Liver (tissue), 3 donors: ENCODE measurements around the gene GUCD1.

Experiments used
- CTCF ChIP-seq: fragments of 150-350 bp; IDR thresholded peaks from 2 replicates; pipeline ENCODE4 v1.5.1; 2017; ENCODE audit warnings: improper control_type of control experiment, low read depth, low read length; ENCODE audit not compliant: missing input control
- FOXA1 ChIP-seq: IDR thresholded peaks from 2 replicates; pipeline ENCODE4 v1.6.1; 2016; ENCODE audit warnings: antibody characterized with exemption
- RAD21 ChIP-seq, 2 donors: IDR thresholded peaks; 2 replicates each; pipeline ENCODE4 v1.6.1; 2016; ENCODE audit warnings: antibody characterized with exemption in 2 of 2, mild to moderate bottlenecking in 2 of 2
- SP1 ChIP-seq: IDR thresholded peaks from 2 replicates; pipeline ENCODE4 v1.6.1; 2018; ENCODE audit warnings: antibody characterized with exemption, mild to moderate bottlenecking
- TAF1 ChIP-seq: conservative IDR thresholded peaks from 2 replicates; pipeline ENCODE4 v1.6.1; 2016; ENCODE audit warnings: antibody characterized with exemption, mild to moderate bottlenecking
- YY1 ChIP-seq: IDR thresholded peaks from 2 replicates; pipeline ENCODE4 v1.6.1; 2016; ENCODE audit warnings: antibody characterized with exemption, mild to moderate bottlenecking
- TF ChIP-seq, protein P1 (sequence below): IDR thresholded peaks from 2 replicates; pipeline ENCODE4 v1.6.1; 2016; ENCODE audit warnings: antibody characterized with exemption
- TF ChIP-seq, protein P2 (sequence below): IDR thresholded peaks from 2 replicates; pipeline ENCODE4 v1.6.1; 2016; ENCODE audit warnings: antibody characterized with exemption, mild to moderate bottlenecking
- TF ChIP-seq, protein P3 (sequence below): IDR thresholded peaks from 2 replicates; pipeline ENCODE4 v1.6.1; 2016; ENCODE audit warnings: antibody characterized with exemption
- donor health status: healthy.
- donor health status: healthy.

DNA sequence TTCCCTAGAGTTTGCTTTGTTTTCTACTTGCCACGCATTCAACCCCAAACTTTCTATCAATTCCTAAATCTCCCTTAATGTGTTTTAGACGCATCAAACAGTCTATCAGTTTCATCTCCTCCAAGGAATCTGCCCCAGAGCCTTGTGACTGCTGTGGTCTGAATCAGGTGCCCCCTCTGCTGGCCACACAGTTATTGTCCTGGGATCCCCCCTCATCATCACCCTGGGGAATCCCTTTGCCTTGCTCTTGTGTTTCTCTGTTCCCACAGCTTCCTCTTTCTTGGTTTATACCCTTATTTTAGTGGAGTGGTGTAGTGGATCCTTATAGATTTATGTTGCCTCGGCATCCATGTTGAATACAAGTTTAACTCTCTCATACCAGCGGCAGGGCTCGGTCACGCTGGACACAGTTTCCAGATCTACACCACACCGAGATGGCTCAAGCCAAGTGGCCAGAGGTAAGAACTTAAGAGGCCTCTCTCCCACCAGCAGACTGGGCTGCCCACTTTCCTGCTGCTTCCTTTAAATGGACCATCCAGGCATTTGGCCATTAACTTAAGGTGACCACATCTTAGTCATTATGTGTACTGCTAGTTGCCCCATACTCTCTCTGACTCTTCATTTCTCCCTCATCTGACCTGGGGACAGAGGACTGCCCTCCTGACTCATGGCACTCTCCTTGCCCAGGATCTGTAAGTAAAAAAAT, 51.6 kb downstream of the GUCD1 start:
- TF ChIP-seq SP1 (no peak), CTCF (peak; percentile 41), TAF1 (no peak), FOXA1 (no peak), RAD21 (IDR thresholded peaks at IDR 0.05) (peak; percentile 73 to 79), YY1 (no peak)
- TF ChIP-seq, protein P1, sequence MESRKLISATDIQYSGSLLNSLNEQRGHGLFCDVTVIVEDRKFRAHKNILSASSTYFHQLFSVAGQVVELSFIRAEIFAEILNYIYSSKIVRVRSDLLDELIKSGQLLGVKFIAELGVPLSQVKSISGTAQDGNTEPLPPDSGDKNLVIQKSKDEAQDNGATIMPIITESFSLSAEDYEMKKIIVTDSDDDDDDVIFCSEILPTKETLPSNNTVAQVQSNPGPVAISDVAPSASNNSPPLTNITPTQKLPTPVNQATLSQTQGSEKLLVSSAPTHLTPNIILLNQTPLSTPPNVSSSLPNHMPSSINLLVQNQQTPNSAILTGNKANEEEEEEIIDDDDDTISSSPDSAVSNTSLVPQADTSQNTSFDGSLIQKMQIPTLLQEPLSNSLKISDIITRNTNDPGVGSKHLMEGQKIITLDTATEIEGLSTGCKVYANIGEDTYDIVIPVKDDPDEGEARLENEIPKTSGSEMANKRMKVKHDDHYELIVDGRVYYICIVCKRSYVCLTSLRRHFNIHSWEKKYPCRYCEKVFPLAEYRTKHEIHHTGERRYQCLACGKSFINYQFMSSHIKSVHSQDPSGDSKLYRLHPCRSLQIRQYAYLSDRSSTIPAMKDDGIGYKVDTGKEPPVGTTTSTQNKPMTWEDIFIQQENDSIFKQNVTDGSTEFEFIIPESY, result no peak
- TF ChIP-seq, protein P2, sequence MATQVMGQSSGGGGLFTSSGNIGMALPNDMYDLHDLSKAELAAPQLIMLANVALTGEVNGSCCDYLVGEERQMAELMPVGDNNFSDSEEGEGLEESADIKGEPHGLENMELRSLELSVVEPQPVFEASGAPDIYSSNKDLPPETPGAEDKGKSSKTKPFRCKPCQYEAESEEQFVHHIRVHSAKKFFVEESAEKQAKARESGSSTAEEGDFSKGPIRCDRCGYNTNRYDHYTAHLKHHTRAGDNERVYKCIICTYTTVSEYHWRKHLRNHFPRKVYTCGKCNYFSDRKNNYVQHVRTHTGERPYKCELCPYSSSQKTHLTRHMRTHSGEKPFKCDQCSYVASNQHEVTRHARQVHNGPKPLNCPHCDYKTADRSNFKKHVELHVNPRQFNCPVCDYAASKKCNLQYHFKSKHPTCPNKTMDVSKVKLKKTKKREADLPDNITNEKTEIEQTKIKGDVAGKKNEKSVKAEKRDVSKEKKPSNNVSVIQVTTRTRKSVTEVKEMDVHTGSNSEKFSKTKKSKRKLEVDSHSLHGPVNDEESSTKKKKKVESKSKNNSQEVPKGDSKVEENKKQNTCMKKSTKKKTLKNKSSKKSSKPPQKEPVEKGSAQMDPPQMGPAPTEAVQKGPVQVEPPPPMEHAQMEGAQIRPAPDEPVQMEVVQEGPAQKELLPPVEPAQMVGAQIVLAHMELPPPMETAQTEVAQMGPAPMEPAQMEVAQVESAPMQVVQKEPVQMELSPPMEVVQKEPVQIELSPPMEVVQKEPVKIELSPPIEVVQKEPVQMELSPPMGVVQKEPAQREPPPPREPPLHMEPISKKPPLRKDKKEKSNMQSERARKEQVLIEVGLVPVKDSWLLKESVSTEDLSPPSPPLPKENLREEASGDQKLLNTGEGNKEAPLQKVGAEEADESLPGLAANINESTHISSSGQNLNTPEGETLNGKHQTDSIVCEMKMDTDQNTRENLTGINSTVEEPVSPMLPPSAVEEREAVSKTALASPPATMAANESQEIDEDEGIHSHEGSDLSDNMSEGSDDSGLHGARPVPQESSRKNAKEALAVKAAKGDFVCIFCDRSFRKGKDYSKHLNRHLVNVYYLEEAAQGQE, result no peak
- TF ChIP-seq, protein P3, sequence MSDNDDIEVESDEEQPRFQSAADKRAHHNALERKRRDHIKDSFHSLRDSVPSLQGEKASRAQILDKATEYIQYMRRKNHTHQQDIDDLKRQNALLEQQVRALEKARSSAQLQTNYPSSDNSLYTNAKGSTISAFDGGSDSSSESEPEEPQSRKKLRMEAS, result no peak
